AG20443 (cell line): ENCODE results near the gene THRAP3.
"Not testable (repeated sequence)": the region's sequence is repeated elsewhere in the genome, so short reads cannot be mapped to it uniquely, and the experiment has no call there.

Experiments used
- DNase-seq: peaks from one replicate; pipeline ENCODE4 v3.0.0; 2012; ENCODE audit warnings: low spot score, mixed read lengths

Gene THRAP3, protein sequence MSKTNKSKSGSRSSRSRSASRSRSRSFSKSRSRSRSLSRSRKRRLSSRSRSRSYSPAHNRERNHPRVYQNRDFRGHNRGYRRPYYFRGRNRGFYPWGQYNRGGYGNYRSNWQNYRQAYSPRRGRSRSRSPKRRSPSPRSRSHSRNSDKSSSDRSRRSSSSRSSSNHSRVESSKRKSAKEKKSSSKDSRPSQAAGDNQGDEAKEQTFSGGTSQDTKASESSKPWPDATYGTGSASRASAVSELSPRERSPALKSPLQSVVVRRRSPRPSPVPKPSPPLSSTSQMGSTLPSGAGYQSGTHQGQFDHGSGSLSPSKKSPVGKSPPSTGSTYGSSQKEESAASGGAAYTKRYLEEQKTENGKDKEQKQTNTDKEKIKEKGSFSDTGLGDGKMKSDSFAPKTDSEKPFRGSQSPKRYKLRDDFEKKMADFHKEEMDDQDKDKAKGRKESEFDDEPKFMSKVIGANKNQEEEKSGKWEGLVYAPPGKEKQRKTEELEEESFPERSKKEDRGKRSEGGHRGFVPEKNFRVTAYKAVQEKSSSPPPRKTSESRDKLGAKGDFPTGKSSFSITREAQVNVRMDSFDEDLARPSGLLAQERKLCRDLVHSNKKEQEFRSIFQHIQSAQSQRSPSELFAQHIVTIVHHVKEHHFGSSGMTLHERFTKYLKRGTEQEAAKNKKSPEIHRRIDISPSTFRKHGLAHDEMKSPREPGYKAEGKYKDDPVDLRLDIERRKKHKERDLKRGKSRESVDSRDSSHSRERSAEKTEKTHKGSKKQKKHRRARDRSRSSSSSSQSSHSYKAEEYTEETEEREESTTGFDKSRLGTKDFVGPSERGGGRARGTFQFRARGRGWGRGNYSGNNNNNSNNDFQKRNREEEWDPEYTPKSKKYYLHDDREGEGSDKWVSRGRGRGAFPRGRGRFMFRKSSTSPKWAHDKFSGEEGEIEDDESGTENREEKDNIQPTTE

GRCh38 chr1:36223996-36224536 is at the start of gene THRAP3:
Gene THRAP3 (plus strand): TSS chr1:36224443. CDS start chr1:36282564, 58,121 bp downstream.
- peak; percentile 99 for DNase-seq

- no peak for DNase-seq
Observed at GRCh38 chr1:36174713-36175112, 49.5 kb upstream of the THRAP3 start.

- DNase-seq = peak; percentile 36
Observed at GRCh38 chr1:36175137-36176095, 48.8 kb upstream of the THRAP3 start.

GRCh38 chr1:36176106-36176949 is 47.9 kb upstream of the THRAP3 start:
- DNase-seq = no peak

DNA sequence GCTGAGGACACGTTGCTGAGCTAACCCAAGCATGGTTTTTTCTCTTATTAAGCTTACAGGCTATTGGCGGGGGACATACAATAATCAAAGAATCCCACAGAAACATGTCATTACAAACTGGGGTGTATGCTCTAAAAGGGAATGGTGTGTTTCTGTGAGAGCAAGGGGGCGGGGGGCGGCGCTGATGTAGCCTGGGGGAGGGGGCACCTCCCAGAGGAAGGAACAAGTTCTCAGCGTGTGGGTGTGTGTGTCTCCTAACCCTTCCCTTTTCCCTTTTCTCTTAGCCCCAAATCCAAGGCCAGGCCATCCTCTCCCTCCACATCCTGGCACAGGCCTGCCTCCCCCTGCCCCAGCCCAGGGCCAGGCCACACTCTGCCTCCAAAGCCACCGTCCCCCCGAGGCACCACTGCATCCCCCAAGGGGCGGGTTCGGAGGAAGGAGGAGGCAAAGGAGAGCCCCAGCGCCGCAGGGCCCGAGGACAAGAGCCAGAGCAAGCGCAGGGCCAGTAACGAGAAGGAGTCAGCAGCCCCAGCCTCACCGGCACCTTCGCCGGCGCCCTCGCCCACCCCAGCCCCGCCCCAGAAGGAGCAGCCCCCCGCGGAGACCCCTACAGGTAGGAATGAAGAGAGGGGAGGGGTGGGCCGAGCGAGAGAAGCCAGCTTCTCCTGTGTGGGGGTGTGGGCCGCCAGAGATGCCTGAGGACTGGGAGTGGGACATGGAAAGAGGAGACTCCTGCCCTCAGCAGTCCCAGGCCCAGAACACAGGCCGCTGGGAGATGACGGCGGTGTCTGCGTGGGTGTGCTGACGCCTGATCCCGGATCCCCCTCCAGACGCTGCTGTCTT is 46.4 kb upstream of the THRAP3 start:
- no peak for DNase-seq

DNA sequence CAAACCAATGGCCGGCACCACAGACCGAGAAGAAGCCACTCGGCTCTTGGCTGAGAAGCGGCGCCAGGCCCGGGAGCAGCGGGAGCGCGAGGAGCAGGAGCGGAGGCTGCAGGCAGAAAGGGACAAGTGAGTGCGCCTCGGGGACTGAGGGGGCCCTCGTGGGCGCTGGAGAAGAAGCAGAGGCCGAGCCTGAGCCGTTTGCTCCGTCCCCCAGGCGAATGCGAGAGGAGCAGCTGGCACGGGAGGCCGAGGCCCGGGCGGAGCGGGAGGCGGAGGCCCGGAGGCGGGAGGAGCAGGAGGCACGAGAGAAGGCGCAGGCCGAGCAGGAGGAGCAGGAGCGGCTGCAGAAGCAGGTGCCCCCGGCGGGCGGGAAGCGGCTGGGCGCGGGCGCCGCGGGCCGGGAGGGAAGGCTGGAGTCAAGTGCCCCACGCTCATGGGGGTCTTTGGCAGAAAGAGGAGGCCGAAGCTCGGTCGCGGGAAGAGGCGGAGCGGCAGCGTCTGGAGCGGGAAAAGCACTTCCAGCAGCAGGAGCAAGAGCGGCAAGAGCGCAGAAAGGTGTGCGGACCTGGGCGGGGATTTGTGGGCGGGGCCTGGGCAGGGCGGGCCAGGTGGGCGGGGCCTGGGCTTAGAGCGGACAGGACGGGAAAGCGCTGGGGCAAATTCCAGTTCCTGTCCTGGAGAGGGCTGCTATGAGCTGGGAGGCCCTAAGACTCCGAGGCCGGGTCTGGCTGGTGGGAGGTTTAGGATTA is 45.6 kb upstream of the THRAP3 start:
- DNase-seq = no peak

- no peak for DNase-seq
Observed at GRCh38 chr1:36179220-36179600, 45.0 kb upstream of the THRAP3 start.

- DNase-seq = no peak
Observed at GRCh38 chr1:36182734-36183133, 41.5 kb upstream of the THRAP3 start.

- DNase-seq = peak; percentile 34
Observed at GRCh38 chr1:36183309-36183856, 40.9 kb upstream of the THRAP3 start.

DNA sequence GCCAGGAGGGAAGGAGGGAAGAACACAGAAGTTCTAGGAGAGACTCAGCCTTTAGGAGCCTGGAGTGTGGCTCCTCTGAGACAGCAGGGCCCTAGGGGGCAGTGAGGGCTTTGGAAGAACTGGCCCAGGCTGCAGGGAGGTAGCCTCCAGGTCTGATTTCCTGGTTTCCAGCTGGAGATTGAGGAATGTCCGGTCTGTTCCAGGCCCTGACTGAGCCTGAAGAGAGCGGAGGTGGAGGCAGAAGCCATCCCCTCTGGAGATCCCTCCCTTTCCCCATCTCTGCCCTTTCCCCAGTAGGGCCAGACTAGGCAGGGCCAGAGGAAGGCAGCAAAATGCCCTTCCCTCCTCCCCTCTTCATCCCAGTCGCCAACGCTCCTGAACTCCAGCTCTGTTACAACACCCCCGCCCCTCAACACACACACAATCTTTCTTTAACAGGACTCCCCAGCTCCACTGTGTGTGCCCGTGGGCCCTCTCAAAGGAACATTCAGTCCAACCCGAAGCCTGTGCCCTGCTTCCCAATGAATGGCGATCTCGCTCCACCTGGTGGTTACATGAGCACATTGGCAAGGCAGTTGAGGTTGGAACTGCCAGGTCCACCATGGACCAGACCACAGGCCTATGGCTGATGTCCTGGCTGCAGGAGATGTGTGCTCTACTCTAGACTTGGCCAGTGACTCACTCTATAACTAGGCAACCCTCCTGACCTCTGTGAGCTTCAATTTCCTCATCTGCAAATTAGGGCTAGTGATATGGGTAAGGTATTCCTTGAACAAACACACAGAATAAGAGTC is 36.2 kb upstream of the THRAP3 start:
- DNase-seq = peak; percentile 91

DNA sequence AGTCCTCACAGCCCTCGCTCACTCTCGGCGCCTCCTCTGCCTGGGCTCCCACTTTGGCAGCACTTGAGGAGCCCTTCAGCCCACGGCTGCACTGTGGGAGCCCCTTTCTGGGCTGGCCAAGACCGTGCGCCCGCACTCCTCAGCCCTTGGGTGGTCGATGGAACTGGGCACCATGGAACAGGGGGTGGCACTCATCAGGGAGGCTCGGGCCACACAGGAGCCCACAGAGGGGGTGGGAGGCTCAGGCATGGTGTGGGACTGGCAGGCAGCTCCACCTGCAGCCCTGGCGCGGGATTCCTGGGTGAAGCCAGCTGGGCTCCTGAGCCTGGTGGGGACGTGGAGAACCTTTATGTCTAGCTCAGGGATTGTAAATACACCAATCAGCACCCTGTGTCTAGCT is 27.4 kb upstream of the THRAP3 start:
- DNase-seq = not testable (repeated sequence)

- DNase-seq = no peak
Observed at GRCh38 chr1:36198641-36199040, 25.6 kb upstream of the THRAP3 start.

DNA sequence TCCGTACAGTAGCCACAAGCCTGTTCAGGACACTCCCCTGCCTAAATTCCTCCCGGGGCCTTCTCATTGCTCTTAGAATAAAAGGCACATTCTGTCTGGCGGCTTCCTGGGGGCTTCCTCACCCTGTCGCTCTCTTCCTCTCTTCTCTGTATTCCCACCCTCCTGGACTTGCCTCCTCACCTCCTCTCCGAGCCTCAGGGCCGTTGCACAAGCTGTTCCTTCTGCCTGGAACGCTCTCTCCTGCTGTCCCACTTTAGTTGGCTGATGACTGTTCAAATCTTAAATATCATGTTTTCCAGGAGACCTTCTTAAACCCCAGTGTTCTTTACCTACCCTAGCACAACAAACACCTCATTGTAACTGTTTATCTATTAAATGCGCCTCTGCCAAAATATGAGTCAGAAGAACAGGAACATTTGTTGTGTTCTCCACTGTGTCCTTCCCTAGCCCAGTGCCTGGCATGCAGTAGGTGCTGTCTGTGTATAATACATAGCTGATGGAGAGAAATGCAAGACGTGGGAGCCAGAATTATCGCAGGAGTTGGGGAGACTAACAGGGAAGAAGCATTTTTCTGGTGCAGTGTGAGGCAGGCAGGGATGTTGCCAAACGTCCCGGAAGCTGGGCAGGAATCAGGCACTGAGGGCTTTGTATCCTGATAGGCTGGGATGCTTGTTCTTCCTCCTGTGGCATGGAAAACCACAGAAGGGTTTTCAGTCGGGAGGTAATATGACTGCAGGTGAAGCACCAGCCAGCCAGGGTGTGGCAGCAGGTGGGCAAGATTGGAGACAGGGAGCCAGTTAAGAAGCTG is 24.1 kb upstream of the THRAP3 start:
- DNase-seq = peak; percentile 22

DNA sequence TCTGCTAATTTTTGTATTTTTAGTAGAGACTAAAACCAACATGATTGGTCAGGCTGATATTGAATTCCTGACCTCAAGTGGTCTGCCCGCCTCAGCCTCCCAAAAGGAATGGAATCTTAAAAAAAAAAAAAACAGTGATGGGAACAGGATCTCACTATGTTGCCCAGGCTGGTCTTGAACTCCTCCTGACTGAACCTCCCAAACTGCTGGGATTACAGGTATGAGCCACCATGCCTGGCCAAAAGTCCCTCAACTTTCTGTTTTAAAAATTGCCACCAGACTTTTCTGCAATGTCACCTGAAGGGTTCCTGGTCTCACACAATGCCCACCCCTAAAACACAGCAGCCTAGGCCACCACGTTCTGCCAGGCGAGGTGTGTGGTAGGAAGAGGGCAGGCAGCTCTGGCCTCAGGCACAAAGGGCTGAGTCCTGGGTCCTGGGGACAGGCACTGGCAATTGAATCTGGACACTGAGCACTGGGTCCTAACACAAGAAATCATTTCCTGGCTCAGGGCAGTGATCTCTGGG is 21.2 kb upstream of the THRAP3 start:
- no peak for DNase-seq

DNA sequence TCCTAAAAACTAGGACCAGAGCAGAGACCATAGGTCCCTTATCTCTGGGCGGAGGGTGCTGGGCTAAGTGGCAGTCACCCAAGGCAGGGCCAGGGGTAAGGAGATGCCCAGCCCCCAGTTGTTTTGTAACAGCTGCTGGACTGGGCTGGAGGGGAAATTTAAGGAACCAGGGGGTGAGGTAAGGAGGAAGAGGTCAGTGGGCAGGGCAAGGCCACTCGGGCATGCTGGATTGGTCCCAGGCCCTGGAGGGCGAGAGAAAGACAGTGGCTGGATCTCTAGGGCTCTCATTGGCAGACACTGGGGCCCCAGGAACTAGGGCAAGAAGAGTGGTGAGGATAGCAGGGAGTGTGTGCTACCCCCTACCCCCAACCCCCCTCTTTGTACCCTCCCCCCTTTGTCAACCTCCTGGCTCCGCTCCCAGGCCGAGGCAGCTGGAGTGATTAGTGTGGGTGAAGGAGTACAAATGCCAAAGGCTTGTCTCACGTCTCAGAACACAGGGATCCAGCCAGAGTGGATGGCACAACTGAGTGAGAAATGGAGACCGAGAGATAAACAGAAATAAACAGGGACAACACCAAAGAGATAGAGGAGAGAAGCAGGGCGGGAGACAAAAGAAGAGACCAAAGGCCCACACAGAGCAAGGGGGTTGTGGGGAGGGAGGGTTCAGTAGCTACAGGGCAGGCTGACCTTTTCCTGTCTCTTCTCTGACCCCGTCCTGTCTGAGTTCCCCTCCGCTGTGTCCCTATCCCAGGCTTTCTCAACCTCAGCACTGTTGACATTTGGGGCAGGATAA is 20.5 kb upstream of the THRAP3 start:
- peak; percentile 50 for DNase-seq
